K562 (cell line): ENCODE measurements around the gene HOXB6. TPM values are rescaled to one million over a fixed set of nuclear protein-coding genes. Genes with fewer than 3 reads are reported as not detected.

Source experiments
- BCL6 ChIP-seq: fragments of 250-450 bp; sonication (Bioruptor Pico); IDR thresholded peaks from 2 replicates; pipeline ENCODE4 v1.4.0; 2020
- DPF2 ChIP-seq: fragments of 450-650 bp; IDR thresholded peaks from 2 replicates; pipeline ENCODE4 v1.6.1; 2016
- GTF2F1 ChIP-seq: IDR thresholded peaks from 2 replicates; pipeline ENCODE4 v1.6.1; 2011; ENCODE audit warnings: low read depth, low read length, improper control_type of control experiment
- HSF4 ChIP-seq: fragments of 250-450 bp; sonication (Bioruptor Pico); IDR thresholded peaks from 2 replicates; pipeline ENCODE4 v2.1.2; 2022; ENCODE audit warnings: mild to moderate bottlenecking, moderate library complexity, borderline replicate concordance
- NCOA2 ChIP-seq, 2 experiments: fragments of 450-650 bp; IDR thresholded peaks; 2 replicates each; pipeline ENCODE4 v1.6.1; 2018; ENCODE audit warnings: mild to moderate bottlenecking in 2 of 2, moderate library complexity in 1 of 2; ENCODE audit not compliant: partially characterized antibody in 2 of 2
- NCOR1 ChIP-seq: fragments of 450-650 bp; IDR thresholded peaks from 2 replicates; pipeline ENCODE4 v1.6.1; 2016; ENCODE audit warnings: mild to moderate bottlenecking, moderate library complexity
- NR2F6 ChIP-seq: fragments of 450-650 bp; formaldehyde crosslinking; IDR thresholded peaks from 2 replicates; pipeline ENCODE4 v1.4.0; 2020; ENCODE audit warnings: mild to moderate bottlenecking
- SMARCC2 ChIP-seq: fragments of 450-650 bp; IDR thresholded peaks from 2 replicates; pipeline ENCODE4 v1.6.1; 2017; ENCODE audit warnings: antibody characterized with exemption, moderate library complexity, mild to moderate bottlenecking, low read depth
- SNRNP70 ChIP-seq: fragments of 200-400 bp; formaldehyde crosslinking; optimal IDR thresholded peaks from 2 replicates; pipeline ENCODE3; 2017; ENCODE audit warnings: low read depth, low read length
- TCF7L2 ChIP-seq: fragments of 150-350 bp; IDR thresholded peaks from 2 replicates; pipeline ENCODE4 v1.6.1; 2016; ENCODE audit warnings: low read depth, mild to moderate bottlenecking, low read length, moderate library complexity
- TCFL5 ChIP-seq: fragments of 250-450 bp; sonication (Bioruptor Pico); conservative IDR thresholded peaks from 2 replicates; pipeline ENCODE4 v1.6.1; 2021; ENCODE audit warnings: mild to moderate bottlenecking, moderate library complexity, matching md5 sums
- ZEB2 ChIP-seq: fragments of 450-650 bp; IDR thresholded peaks from 2 replicates; pipeline ENCODE4 v1.6.1; 2016
- ZKSCAN8 ChIP-seq: fragments of 200-800 bp; sonication (Bioruptor generic); IDR thresholded peaks from 2 replicates; pipeline ENCODE4 v1.6.1; 2016; ENCODE audit warnings: missing genetic modification characterization, missing compliant biosample characterization
- ZNF232 ChIP-seq: sonication (generic); formaldehyde crosslinking; IDR thresholded peaks from 2 replicates; pipeline ENCODE4 v1.8.0; 2022; ENCODE audit warnings: mild to moderate bottlenecking, missing genetic modification reagents
- ZNF583 ChIP-seq: fragments of 250-450 bp; sonication (Bioruptor Pico); IDR thresholded peaks from 2 replicates; pipeline ENCODE4 v1.4.0; 2020
- ZNF76 ChIP-seq: fragments of 250-450 bp; sonication (Bioruptor Pico); IDR thresholded peaks from 2 replicates; pipeline ENCODE4 v1.4.0; 2020; ENCODE audit warnings: mild to moderate bottlenecking, moderate library complexity, borderline replicate concordance
- polyA plus RNA-seq, 8 experiments: library from polyadenylated mRNA; depleted of rRNA in 4 of 8; stranded (reverse) in 5 of 8; unstranded in 3 of 8; fragments of >200 nt; fragmentation: Nextera tagmentation in 2 of 8; fragmentation: Illumina TruSeq in 1 of 8; extraction: Ambion mirVana in 2 of 8; extraction: Trizol in 1 of 8; gene quantifications; 2 replicates each; pipeline versions ENCODE4 v1.2.1 to v1.2.3, GENCODE V29; 2011 to 2014; ENCODE audit warnings: inconsistent platforms in 1 of 8, missing spikeins in 1 of 8
- total RNA-seq, 7 experiments: library from RNA; depleted of rRNA in 6 of 7; stranded (reverse); fragments of >200 nt in 6 of 7; fragmentation: Illumina TruSeq in 2 of 7; extraction: Trizol in 2 of 7; gene quantifications; 2 replicates each; pipeline versions ENCODE4 v1.2.1 to v1.2.3, GENCODE V29; 2011 to 2021; ENCODE audit warnings: low replicate concordance in 1 of 7
- TF ChIP-seq, protein P1 (sequence below): sonication (generic); formaldehyde crosslinking; IDR thresholded peaks from 2 replicates; pipeline ENCODE4 v1.8.1; 2023; ENCODE audit warnings: mild to moderate bottlenecking, missing genetic modification reagents, moderate library complexity
- TF ChIP-seq, protein P2 (sequence below): fragments of 450-650 bp; formaldehyde crosslinking; conservative IDR thresholded peaks from 2 replicates; pipeline ENCODE4 v1.4.0; 2022; ENCODE audit warnings: mild to moderate bottlenecking, missing genetic modification characterization
- TF ChIP-seq, protein P3 (sequence below): sonication (generic); formaldehyde crosslinking; IDR thresholded peaks from 2 replicates; pipeline ENCODE4 v1.8.0; 2023; ENCODE audit warnings: missing genetic modification reagents, mild to moderate bottlenecking, borderline replicate concordance
- TF ChIP-seq, protein P4 (sequence below): sonication (generic); formaldehyde crosslinking; IDR thresholded peaks from 2 replicates; pipeline ENCODE4 v1.8.0; 2023; ENCODE audit warnings: mild to moderate bottlenecking, missing genetic modification reagents

The HOXB6 gene
- total and polyA plus RNA-seq, 9 of the 15 experiments (the other 6 are each of a cell fraction or from before 2014, with no cell fraction given) = 1.2 to 14.8 (median 4.9) TPM

DNA sequence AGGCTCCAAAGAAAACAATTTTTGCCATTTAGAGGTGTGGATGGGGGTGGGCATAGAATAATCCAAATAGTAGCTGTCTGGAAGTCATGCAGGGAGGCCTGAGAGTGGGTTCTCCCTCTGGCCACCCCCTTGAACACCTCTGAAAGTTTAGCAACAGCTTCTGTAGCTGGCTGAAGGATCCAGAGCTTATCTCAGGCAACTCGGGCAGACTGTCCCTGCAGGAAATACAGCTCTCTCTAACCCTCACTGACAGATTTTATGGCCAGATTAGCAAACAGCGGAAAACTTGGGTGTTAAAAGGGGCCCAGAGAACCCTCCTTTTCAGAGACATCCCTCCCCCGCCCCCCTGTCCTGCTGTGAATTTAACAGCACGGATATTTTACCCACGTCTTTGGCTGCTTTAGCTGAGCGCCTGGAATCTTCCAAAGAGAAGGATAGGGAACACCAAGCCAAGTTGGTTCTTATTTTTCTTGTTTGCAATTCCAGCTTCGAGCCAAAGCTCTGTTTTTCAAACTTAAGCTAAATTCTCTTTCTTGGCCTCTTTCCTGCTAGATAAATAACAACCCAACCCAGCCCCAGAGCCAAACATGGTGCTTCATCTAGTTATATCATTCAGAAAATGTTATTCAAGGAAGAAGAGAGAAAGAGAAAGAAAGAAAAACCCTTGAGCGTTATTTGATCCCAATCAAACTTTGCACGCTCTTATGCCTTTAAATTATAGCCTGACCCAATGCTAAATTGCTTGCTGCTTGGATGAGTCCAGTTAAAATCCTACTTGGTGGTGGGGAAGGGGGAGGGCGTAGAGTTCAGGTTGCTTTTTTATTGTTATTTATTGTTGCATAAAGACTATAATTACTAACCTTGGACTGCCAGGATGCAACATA is 57.6 kb downstream of the HOXB6 start (continued):
- no peak for TF ChIP-seq ZEB2
- no peak for TF ChIP-seq NR2F6 (CRISPR knock-in tag)
- TF ChIP-seq, protein P1, sequence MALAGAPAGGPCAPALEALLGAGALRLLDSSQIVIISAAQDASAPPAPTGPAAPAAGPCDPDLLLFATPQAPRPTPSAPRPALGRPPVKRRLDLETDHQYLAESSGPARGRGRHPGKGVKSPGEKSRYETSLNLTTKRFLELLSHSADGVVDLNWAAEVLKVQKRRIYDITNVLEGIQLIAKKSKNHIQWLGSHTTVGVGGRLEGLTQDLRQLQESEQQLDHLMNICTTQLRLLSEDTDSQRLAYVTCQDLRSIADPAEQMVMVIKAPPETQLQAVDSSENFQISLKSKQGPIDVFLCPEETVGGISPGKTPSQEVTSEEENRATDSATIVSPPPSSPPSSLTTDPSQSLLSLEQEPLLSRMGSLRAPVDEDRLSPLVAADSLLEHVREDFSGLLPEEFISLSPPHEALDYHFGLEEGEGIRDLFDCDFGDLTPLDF (CRISPR knock-in tag) = no peak
- TF ChIP-seq SNRNP70 = no peak
- 0 out of 2 replicates have a peak, but pooled peaks have one; percentile 8 for TF ChIP-seq ZKSCAN8 (CRISPR knock-in tag)
- TF ChIP-seq ZNF76 (CRISPR knock-in tag) = no peak
- TF ChIP-seq TCFL5 (CRISPR knock-in tag) = no peak
- TF ChIP-seq, protein P2, sequence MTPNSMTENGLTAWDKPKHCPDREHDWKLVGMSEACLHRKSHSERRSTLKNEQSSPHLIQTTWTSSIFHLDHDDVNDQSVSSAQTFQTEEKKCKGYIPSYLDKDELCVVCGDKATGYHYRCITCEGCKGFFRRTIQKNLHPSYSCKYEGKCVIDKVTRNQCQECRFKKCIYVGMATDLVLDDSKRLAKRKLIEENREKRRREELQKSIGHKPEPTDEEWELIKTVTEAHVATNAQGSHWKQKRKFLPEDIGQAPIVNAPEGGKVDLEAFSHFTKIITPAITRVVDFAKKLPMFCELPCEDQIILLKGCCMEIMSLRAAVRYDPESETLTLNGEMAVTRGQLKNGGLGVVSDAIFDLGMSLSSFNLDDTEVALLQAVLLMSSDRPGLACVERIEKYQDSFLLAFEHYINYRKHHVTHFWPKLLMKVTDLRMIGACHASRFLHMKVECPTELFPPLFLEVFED (CRISPR knock-in tag) = no peak
- peak; percentile 82; the same call in 1 of the 2 replicates for TF ChIP-seq DPF2
- no peak for TF ChIP-seq HSF4 (CRISPR knock-in tag)
- peak; percentile 66; the same call in 1 of the 2 replicates for TF ChIP-seq GTF2F1
- TF ChIP-seq ZNF232 (CRISPR knock-in tag) = no peak
- TF ChIP-seq, protein P3, sequence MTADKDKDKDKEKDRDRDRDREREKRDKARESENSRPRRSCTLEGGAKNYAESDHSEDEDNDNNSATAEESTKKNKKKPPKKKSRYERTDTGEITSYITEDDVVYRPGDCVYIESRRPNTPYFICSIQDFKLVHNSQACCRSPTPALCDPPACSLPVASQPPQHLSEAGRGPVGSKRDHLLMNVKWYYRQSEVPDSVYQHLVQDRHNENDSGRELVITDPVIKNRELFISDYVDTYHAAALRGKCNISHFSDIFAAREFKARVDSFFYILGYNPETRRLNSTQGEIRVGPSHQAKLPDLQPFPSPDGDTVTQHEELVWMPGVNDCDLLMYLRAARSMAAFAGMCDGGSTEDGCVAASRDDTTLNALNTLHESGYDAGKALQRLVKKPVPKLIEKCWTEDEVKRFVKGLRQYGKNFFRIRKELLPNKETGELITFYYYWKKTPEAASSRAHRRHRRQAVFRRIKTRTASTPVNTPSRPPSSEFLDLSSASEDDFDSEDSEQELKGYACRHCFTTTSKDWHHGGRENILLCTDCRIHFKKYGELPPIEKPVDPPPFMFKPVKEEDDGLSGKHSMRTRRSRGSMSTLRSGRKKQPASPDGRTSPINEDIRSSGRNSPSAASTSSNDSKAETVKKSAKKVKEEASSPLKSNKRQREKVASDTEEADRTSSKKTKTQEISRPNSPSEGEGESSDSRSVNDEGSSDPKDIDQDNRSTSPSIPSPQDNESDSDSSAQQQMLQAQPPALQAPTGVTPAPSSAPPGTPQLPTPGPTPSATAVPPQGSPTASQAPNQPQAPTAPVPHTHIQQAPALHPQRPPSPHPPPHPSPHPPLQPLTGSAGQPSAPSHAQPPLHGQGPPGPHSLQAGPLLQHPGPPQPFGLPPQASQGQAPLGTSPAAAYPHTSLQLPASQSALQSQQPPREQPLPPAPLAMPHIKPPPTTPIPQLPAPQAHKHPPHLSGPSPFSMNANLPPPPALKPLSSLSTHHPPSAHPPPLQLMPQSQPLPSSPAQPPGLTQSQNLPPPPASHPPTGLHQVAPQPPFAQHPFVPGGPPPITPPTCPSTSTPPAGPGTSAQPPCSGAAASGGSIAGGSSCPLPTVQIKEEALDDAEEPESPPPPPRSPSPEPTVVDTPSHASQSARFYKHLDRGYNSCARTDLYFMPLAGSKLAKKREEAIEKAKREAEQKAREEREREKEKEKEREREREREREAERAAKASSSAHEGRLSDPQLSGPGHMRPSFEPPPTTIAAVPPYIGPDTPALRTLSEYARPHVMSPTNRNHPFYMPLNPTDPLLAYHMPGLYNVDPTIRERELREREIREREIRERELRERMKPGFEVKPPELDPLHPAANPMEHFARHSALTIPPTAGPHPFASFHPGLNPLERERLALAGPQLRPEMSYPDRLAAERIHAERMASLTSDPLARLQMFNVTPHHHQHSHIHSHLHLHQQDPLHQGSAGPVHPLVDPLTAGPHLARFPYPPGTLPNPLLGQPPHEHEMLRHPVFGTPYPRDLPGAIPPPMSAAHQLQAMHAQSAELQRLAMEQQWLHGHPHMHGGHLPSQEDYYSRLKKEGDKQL = no peak
- TF ChIP-seq, protein P4, sequence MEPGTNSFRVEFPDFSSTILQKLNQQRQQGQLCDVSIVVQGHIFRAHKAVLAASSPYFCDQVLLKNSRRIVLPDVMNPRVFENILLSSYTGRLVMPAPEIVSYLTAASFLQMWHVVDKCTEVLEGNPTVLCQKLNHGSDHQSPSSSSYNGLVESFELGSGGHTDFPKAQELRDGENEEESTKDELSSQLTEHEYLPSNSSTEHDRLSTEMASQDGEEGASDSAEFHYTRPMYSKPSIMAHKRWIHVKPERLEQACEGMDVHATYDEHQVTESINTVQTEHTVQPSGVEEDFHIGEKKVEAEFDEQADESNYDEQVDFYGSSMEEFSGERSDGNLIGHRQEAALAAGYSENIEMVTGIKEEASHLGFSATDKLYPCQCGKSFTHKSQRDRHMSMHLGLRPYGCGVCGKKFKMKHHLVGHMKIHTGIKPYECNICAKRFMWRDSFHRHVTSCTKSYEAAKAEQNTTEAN (CRISPR knock-in tag) = no peak
- no peak for TF ChIP-seq BCL6 (CRISPR knock-in tag)
- TF ChIP-seq ZNF583 (CRISPR knock-in tag) = no peak
- peak; percentile 87 for TF ChIP-seq NCOR1
- no peak for TF ChIP-seq TCF7L2
- TF ChIP-seq SMARCC2 = peak; percentile 63
- TF ChIP-seq NCOA2 (IDR thresholded peaks at IDR 0.05; ENCODE audit: partially characterized antibody in 2 of 2) = no peak
